Nephron progenitor cell (in vitro differentiated cells): ENCODE results near the gene GNB5.
"Not testable (repeated sequence)": the region's sequence is repeated elsewhere in the genome, so short reads cannot be mapped to it uniquely, and the experiment has no call there.

Experiments used
- DNase-seq: peaks from one replicate; pipeline ENCODE4 v3.0.0; 2021
- H3K27ac Mint-ChIP-seq: 2 replicates; pipeline ENCODE4 v1.8.0; 2021; ENCODE audit warnings: mild to moderate bottlenecking, moderate library complexity, mixed read lengths
- H3K27me3 Mint-ChIP-seq: 2 replicates; pipeline ENCODE4 v1.8.0; 2021; ENCODE audit warnings: mild to moderate bottlenecking, low read depth, mixed read lengths; ENCODE audit not compliant: poor library complexity
- H3K36me3 Mint-ChIP-seq: 2 replicates; pipeline ENCODE4 v1.8.0; 2021; ENCODE audit warnings: low read depth, mixed read lengths
- H3K4me1 Mint-ChIP-seq: 2 replicates; pipeline ENCODE4 v1.8.0; 2021; ENCODE audit warnings: mixed read lengths
- H3K4me3 Mint-ChIP-seq: 2 replicates; pipeline ENCODE4 v1.8.0; 2021; ENCODE audit warnings: mild to moderate bottlenecking, moderate library complexity, mixed read lengths
- H3K9me3 Mint-ChIP-seq: 2 replicates; pipeline ENCODE4 v1.8.0; 2021; ENCODE audit warnings: mild to moderate bottlenecking, moderate library complexity, mixed read lengths
- CTCF ChIP-seq: fragments of 200-600 bp; sonication (generic); IDR thresholded peaks from 2 replicates; pipeline ENCODE4 v1.5.0; 2021; ENCODE audit warnings: antibody characterized with exemption

The GNB5 gene

GRCh38 chr15:52083603-52084002 is 107.6 kb downstream of the GNB5 start:
- H3K27ac Mint-ChIP-seq, result no peak overlapping the region
- H3K4me1 Mint-ChIP-seq, result peaks cover 11% of the 10 kb centered on the region
- no peaks in the 10 kb centered on the region for H3K36me3 Mint-ChIP-seq
- DNase-seq, result no peak
- H3K27me3 Mint-ChIP-seq, result no peaks in the 10 kb centered on the region
- no peak overlapping the region for H3K4me3 Mint-ChIP-seq
- no peak for TF ChIP-seq CTCF
- H3K9me3 Mint-ChIP-seq, result no peaks in the 10 kb centered on the region

- not testable (repeated sequence) for H3K4me3 Mint-ChIP-seq, H3K36me3 Mint-ChIP-seq, H3K9me3 Mint-ChIP-seq, H3K27me3 Mint-ChIP-seq, H3K27ac Mint-ChIP-seq, DNase-seq
- peaks cover 13% of the 10 kb centered on the region for H3K4me1 Mint-ChIP-seq
These were observed 108.2 kb downstream of the GNB5 start for GRCh38 chr15:52083037-52083359.

- Mint-ChIP-seq H3K27me3 (no peaks in the 10 kb centered on the region), H3K4me3 (no peak overlapping the region), H3K4me1 (peaks cover 13% of the 10 kb centered on the region), H3K36me3 (no peaks in the 10 kb centered on the region), H3K9me3 (no peaks in the 10 kb centered on the region), H3K27ac (no peak overlapping the region)
- no peak for DNase-seq
- no peak for TF ChIP-seq CTCF
These were observed 108.8 kb downstream of the GNB5 start for GRCh38 chr15:52082197-52083036.

- Mint-ChIP-seq H3K4me3 (no peak overlapping the region), H3K27me3 (peaks cover 6% of the 10 kb centered on the region), H3K4me1 (peaks cover 13% of the 10 kb centered on the region), H3K9me3 (no peaks in the 10 kb centered on the region), H3K27ac (no peak overlapping the region), H3K36me3 (no peaks in the 10 kb centered on the region)
- no peak for TF ChIP-seq CTCF
- no peak for DNase-seq
These were observed 110.3 kb downstream of the GNB5 start for GRCh38 chr15:52080706-52081392.

- Mint-ChIP-seq H3K4me1 (peaks cover 13% of the 10 kb centered on the region), H3K27me3 (peaks cover 6% of the 10 kb centered on the region), H3K4me3 (no peak overlapping the region), H3K9me3 (no peaks in the 10 kb centered on the region), H3K36me3 (no peaks in the 10 kb centered on the region), H3K27ac (no peak overlapping the region)
- no peak for TF ChIP-seq CTCF
- DNase-seq, result no peak
These were observed 111.2 kb downstream of the GNB5 start for GRCh38 chr15:52080031-52080430.

- DNase-seq, result peak; percentile 87
- TF ChIP-seq CTCF, result peak; percentile 78
- H3K27me3 Mint-ChIP-seq, result peaks cover 6% of the 10 kb centered on the region
- no peak overlapping the region for H3K4me3 Mint-ChIP-seq
- H3K4me1 Mint-ChIP-seq, result peaks cover 13% of the 10 kb centered on the region
- H3K9me3 Mint-ChIP-seq, result no peaks in the 10 kb centered on the region
- no peaks in the 10 kb centered on the region for H3K36me3 Mint-ChIP-seq
- H3K27ac Mint-ChIP-seq, result no peak overlapping the region
These were observed 112.1 kb downstream of the GNB5 start for GRCh38 chr15:52078876-52079700.
